ENCODE measurements around the gene CDC34.

DNA sequence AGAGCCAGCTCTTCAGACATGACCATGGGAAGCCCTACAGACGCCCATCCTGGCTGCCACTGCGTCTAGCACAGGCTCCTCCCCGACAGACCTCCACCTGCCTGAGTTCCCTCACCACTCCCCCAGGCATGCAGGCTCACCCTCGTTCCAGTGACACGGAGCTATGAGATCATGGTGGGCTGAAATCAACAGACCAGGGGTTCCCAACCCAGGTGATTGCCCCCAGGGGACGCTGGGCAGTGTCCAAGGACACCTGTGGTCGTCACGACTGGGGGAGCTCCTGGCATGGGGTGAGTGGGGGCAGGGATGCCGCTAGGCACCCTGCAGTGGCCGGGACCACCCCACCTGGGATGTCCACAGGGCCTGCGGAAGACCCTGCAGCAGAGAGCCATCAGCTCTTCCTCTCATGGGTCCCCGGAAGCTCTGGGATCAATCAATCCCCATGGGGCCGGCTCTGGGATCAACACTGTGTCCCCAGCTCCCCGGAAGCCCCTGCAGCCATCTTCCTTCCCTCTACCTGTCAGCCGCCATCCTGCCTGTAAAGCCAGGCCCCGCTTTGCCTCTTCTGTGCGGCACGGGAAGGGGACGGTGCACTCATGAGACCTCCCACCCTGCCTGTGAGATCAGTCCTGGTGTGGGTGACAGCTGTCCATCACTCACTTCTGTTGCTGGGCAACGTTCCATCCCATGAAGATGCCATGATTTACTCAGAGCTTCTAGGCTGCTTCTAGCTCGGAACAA is 48.1 kb upstream of the CDC34 start:
- TF ChIP-seq, protein P1, sequence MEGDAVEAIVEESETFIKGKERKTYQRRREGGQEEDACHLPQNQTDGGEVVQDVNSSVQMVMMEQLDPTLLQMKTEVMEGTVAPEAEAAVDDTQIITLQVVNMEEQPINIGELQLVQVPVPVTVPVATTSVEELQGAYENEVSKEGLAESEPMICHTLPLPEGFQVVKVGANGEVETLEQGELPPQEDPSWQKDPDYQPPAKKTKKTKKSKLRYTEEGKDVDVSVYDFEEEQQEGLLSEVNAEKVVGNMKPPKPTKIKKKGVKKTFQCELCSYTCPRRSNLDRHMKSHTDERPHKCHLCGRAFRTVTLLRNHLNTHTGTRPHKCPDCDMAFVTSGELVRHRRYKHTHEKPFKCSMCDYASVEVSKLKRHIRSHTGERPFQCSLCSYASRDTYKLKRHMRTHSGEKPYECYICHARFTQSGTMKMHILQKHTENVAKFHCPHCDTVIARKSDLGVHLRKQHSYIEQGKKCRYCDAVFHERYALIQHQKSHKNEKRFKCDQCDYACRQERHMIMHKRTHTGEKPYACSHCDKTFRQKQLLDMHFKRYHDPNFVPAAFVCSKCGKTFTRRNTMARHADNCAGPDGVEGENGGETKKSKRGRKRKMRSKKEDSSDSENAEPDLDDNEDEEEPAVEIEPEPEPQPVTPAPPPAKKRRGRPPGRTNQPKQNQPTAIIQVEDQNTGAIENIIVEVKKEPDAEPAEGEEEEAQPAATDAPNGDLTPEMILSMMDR (IDR thresholded peaks at IDR 0.05), result no peak
- no peak for TF ChIP-seq EZH2 (IDR thresholded peaks at IDR 0.05)

All from neural progenitor cell (in vitro differentiated cells).